Measurements from ENCODE around the gene REXO4.

REXO4 gene

GRCh38 chr9:133404454-133405002 lies 13.3 kb downstream of the REXO4 start:
- TF ChIP-seq, protein P1, sequence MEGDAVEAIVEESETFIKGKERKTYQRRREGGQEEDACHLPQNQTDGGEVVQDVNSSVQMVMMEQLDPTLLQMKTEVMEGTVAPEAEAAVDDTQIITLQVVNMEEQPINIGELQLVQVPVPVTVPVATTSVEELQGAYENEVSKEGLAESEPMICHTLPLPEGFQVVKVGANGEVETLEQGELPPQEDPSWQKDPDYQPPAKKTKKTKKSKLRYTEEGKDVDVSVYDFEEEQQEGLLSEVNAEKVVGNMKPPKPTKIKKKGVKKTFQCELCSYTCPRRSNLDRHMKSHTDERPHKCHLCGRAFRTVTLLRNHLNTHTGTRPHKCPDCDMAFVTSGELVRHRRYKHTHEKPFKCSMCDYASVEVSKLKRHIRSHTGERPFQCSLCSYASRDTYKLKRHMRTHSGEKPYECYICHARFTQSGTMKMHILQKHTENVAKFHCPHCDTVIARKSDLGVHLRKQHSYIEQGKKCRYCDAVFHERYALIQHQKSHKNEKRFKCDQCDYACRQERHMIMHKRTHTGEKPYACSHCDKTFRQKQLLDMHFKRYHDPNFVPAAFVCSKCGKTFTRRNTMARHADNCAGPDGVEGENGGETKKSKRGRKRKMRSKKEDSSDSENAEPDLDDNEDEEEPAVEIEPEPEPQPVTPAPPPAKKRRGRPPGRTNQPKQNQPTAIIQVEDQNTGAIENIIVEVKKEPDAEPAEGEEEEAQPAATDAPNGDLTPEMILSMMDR (conservative IDR thresholded peaks at IDR 0.05; ENCODE audit: low read length): no peak
- no peak for TF ChIP-seq EZH2phosphoT487 (IDR thresholded peaks at IDR 0.05; ENCODE audit: borderline replicate concordance)
- H3K36me3 ChIP-seq (ENCODE audit: insufficient read depth, low read length): peaks cover 39% of the 10 kb centered on the region; the same call in 1 of the 2 replicates
- H2AFZ ChIP-seq (ENCODE audit: low read length): no peak overlapping the region
- no peaks in the 10 kb centered on the region for H3K9me3 ChIP-seq (ENCODE audit: insufficient read depth, low read depth, low read length)
- no peaks in the 10 kb centered on the region for H3K27me3 ChIP-seq (ENCODE audit: insufficient read depth, low read length, poor library complexity, severe bottlenecking)
- H3K9me2 ChIP-seq (replicated peaks; ENCODE audit: low read depth, low read length): no peaks in the 10 kb centered on the region
- no peak overlapping the region for H3K9ac ChIP-seq (ENCODE audit: low read depth, low read length, poor library complexity, severe bottlenecking)
- H3F3A ChIP-seq (ENCODE audit: low read depth): no peaks in the 10 kb centered on the region
- H4K20me1 ChIP-seq (ENCODE audit: insufficient read depth, low read length, poor library complexity, severe bottlenecking): no peaks in the 10 kb centered on the region
- no peaks in the 10 kb centered on the region for H3K79me2 ChIP-seq (ENCODE audit: insufficient read depth, low read length)
- H3K4me2 ChIP-seq (ENCODE audit: low read depth, low read length, poor library complexity, severe bottlenecking): no peak overlapping the region
- H3K4me3 ChIP-seq (ENCODE audit: low read length, poor library complexity, severe bottlenecking): no peak overlapping the region
- H3K4me1 ChIP-seq (ENCODE audit: insufficient read depth, low read length, poor library complexity, severe bottlenecking): no peaks in the 10 kb centered on the region

- H3K9me3 ChIP-seq (ENCODE audit: insufficient read depth, low read depth, low read length): no peaks in the 10 kb centered on the region
- no peaks in the 10 kb centered on the region for H3K4me1 ChIP-seq (ENCODE audit: insufficient read depth, low read length, poor library complexity, severe bottlenecking)
- no peaks in the 10 kb centered on the region for H3K27me3 ChIP-seq (ENCODE audit: insufficient read depth, low read length, poor library complexity, severe bottlenecking)
- H2AFZ ChIP-seq (ENCODE audit: low read length): no peak overlapping the region
- no peaks in the 10 kb centered on the region for H3K79me2 ChIP-seq (ENCODE audit: insufficient read depth, low read length)
- H3K4me2 ChIP-seq (ENCODE audit: low read depth, low read length, poor library complexity, severe bottlenecking): no peak overlapping the region
- no peaks in the 10 kb centered on the region for H3K9me2 ChIP-seq (replicated peaks; ENCODE audit: low read depth, low read length)
- H3K9ac ChIP-seq (ENCODE audit: low read depth, low read length, poor library complexity, severe bottlenecking): no peak overlapping the region
- peaks cover 37% of the 10 kb centered on the region; the same call in 1 of the 2 replicates for H3K36me3 ChIP-seq (ENCODE audit: insufficient read depth, low read length)
- no peak for TF ChIP-seq EZH2phosphoT487 (IDR thresholded peaks at IDR 0.05; ENCODE audit: borderline replicate concordance)
- TF ChIP-seq, protein P1 (conservative IDR thresholded peaks at IDR 0.05; ENCODE audit: low read length): peak; percentile 74
- no peak overlapping the region for H3K4me3 ChIP-seq (ENCODE audit: low read length, poor library complexity, severe bottlenecking)
- H3F3A ChIP-seq (ENCODE audit: low read depth): no peaks in the 10 kb centered on the region
- no peaks in the 10 kb centered on the region for H4K20me1 ChIP-seq (ENCODE audit: insufficient read depth, low read length, poor library complexity, severe bottlenecking)
Observed at GRCh38 chr9:133403766-133404453, 13.9 kb downstream of the REXO4 start.

DNA sequence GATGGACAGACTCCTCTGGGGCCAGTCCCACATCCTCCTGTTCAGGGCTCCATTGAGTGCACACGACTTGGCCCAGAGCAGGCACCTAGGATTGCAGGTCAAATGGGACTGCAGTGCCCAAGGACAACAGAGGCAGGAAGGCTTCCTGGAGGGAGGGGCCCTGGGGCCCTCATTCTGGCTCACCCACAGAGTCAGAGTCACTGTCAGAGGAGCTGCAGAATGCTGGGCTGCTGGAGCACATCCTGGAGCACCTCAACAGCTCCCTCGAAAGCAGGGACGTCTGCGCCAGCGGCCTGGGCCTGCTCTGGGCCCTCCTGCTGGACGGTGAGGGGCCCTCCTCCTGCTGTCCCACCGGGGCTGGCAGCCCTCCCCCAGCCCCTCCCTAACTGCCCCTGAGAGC lies 15.1 kb downstream of the REXO4 start:
- Histone ChIP-seq H4K20me1 (ENCODE audit: insufficient read depth, low read length, poor library complexity, severe bottlenecking) (no peaks in the 10 kb centered on the region), H3K4me1 (ENCODE audit: insufficient read depth, low read length, poor library complexity, severe bottlenecking) (no peaks in the 10 kb centered on the region), H3K9me3 (ENCODE audit: insufficient read depth, low read depth, low read length) (no peaks in the 10 kb centered on the region), H3K36me3 (ENCODE audit: insufficient read depth, low read length) (peaks cover 28% of the 10 kb centered on the region; the same call in 1 of the 2 replicates), H3K4me3 (ENCODE audit: low read length, poor library complexity, severe bottlenecking) (no peak overlapping the region), H3F3A (ENCODE audit: low read depth) (no peaks in the 10 kb centered on the region), H2AFZ (ENCODE audit: low read length) (no peak overlapping the region), H3K4me2 (ENCODE audit: low read depth, low read length, poor library complexity, severe bottlenecking) (no peak overlapping the region), H3K27me3 (ENCODE audit: insufficient read depth, low read length, poor library complexity, severe bottlenecking) (no peaks in the 10 kb centered on the region), H3K9me2 (replicated peaks; ENCODE audit: low read depth, low read length) (no peaks in the 10 kb centered on the region), H3K79me2 (ENCODE audit: insufficient read depth, low read length) (no peaks in the 10 kb centered on the region), H3K9ac (ENCODE audit: low read depth, low read length, poor library complexity, severe bottlenecking) (no peak overlapping the region)
- TF ChIP-seq, protein P1 (conservative IDR thresholded peaks at IDR 0.05; ENCODE audit: low read length): no peak
- TF ChIP-seq EZH2phosphoT487 (IDR thresholded peaks at IDR 0.05; ENCODE audit: borderline replicate concordance): no peak
